Panc1 (cell line): ENCODE data around the gene KRT33A. TPM values are rescaled to one million over a fixed set of nuclear protein-coding genes. Genes with fewer than 3 reads are reported as not detected.

ENCODE experiments used
- ATAC-seq: fragments of 200-7000 bp; cut with Tn5 transposase; 2 replicates; pipeline ENCODE4 v1.9.1; 2020; ENCODE audit warnings: mild to moderate bottlenecking, moderate library complexity
- BruUV-seq: library from RNA; stranded (reverse); fragments of 400-500 nt; replicated peaks from 2 replicates; lab custom pipeline; 2021; lab: Mats Ljungman, UMichigan
- CTCF ChIA-PET: fragments of 300-600 bp; sonication (Branson Sonifier 250); formaldehyde crosslinking; loops from one replicate; lab custom pipeline; 2022; ENCODE audit warnings: antibody characterized with exemption; lab: Charles Lee
- POLR2A ChIA-PET: fragments of 300-600 bp; sonication (Branson Sonifier 250); formaldehyde crosslinking; loops from one replicate; lab custom pipeline; 2022; ENCODE audit warnings: antibody characterized with exemption; lab: Charles Lee
- DNase-seq: peaks from one replicate; pipeline ENCODE4 v3.0.0-alpha.2; 2010; ENCODE audit warnings: low read depth, low spot score
- H3K27ac ChIP-seq: 2 replicates; pipeline ENCODE4 v1.5.1; 2011; ENCODE audit warnings: mild to moderate bottlenecking, low read length, inconsistent platforms
- H3K27me3 ChIP-seq: fragments of 200-500 bp; sonication (Bioruptor generic); 2 replicates; pipeline ENCODE4 v1.6.0; 2014; ENCODE audit warnings: low read length, inconsistent platforms; ENCODE audit not compliant: control insufficient read depth, insufficient read depth
- H3K36me3 ChIP-seq: fragments of 200-500 bp; sonication (Bioruptor generic); 2 replicates; pipeline ENCODE4 v1.5.1; 2014; ENCODE audit warnings: inconsistent platforms, mild to moderate bottlenecking, low read length, moderate library complexity; ENCODE audit not compliant: control insufficient read depth, insufficient read depth
- H3K4me1 ChIP-seq: 2 replicates; pipeline ENCODE4 v1.5.1; 2011; ENCODE audit warnings: inconsistent platforms, mild to moderate bottlenecking, low read length, moderate library complexity; ENCODE audit not compliant: control insufficient read depth, insufficient read depth
- H3K4me3 ChIP-seq, 2 experiments: 2 replicates each; pipeline ENCODE4 v1.5.1; 2011 to 2012; ENCODE audit warnings: low read depth in 2 of 2, low read length in 2 of 2, mild to moderate bottlenecking in 2 of 2, inconsistent platforms in 1 of 2, moderate library complexity in 1 of 2
- H3K9me3 ChIP-seq: fragments of 200-500 bp; sonication (Bioruptor generic); 2 replicates; pipeline ENCODE4 v1.5.1; 2014; ENCODE audit warnings: low read depth, mild to moderate bottlenecking, inconsistent platforms, low read length, moderate library complexity; ENCODE audit not compliant: control insufficient read depth, insufficient read depth
- CTCF ChIP-seq: fragments of 450-650 bp; IDR thresholded peaks from 2 replicates; pipeline ENCODE4 v1.5.1; 2017; ENCODE audit warnings: mild to moderate bottlenecking
- POLR2AphosphoS5 ChIP-seq: IDR thresholded peaks from 2 replicates; pipeline ENCODE4 v1.6.1; 2012; ENCODE audit warnings: mild to moderate bottlenecking, low read depth, low read length, moderate library complexity
- REST ChIP-seq, 2 experiments: IDR thresholded peaks; 2 replicates each; pipeline ENCODE4 v1.6.1; 2011 to 2012; ENCODE audit warnings: low read depth in 2 of 2, control low read depth in 1 of 2, low read length in 1 of 2, mild to moderate bottlenecking in 1 of 2, moderate library complexity in 1 of 2; ENCODE audit not compliant: insufficient read depth in 1 of 2
- SIN3A ChIP-seq: IDR thresholded peaks from 2 replicates; pipeline ENCODE4 v1.6.1; 2012; ENCODE audit warnings: low read depth, mild to moderate bottlenecking, low read length, moderate library complexity, borderline replicate concordance; ENCODE audit not compliant: insufficient read depth
- TCF7L2 ChIP-seq: IDR thresholded peaks from 2 replicates; pipeline ENCODE4 v1.6.1; 2011; ENCODE audit warnings: mild to moderate bottlenecking, low read depth, low read length, inconsistent platforms
- in situ Hi-C: cut with HindIII; loops from 2 replicates; pipeline ENCODE4 v1.10.0; 2016; ENCODE audit warnings: low sequenced_read_pairs, low pct_unique_long_range_greater_than_20kb
- intact Hi-C: fragments of 100-400 bp; cut with micrococcal nuclease; formaldehyde crosslinking; loops from one replicate; pipeline ENCODE4 v1.10.0; 2022; ENCODE audit not compliant: unreplicated experiment
- total RNA-seq: library from RNA; stranded (reverse); gene quantifications from one replicate; pipeline ENCODE4 v1.2.1, GENCODE V29; 2021; ENCODE audit not compliant: unreplicated experiment

The KRT33A gene
- total RNA-seq, 1 experiment from 2014 or later = not detected

GRCh38 chr17:41311111-41311510 lies 39.5 kb downstream of the KRT33A start:
- in situ Hi-C loops (no loop called here), intact Hi-C loops (no loop called here)
- POLR2A ChIA-PET = no interaction called here
- Histone ChIP-seq H3K4me3 (no peak overlapping the region), H3K36me3 (no peaks in the 10 kb centered on the region), H3K4me1 (no peaks in the 10 kb centered on the region), H3K27ac (no peak overlapping the region), H3K27me3 (0 out of 2 replicates have a peak, but pooled peaks cover 3% of the 10 kb centered on the region), H3K9me3 (no peaks in the 10 kb centered on the region)
- DNase-seq = no peak
- ATAC-seq = no peak
- CTCF ChIA-PET = no interaction called here
- BruUV-seq = no TSS peak
- TF ChIP-seq CTCF = no peak
- no peak for TF ChIP-seq TCF7L2
- TF ChIP-seq REST (IDR thresholded peaks at IDR 0.05; ENCODE audit: insufficient read depth in 1 of 2, low read depth in 2 of 2, low read length in 1 of 2) = no peak
- no peak for TF ChIP-seq POLR2AphosphoS5
- no peak for TF ChIP-seq SIN3A

- CTCF ChIA-PET = no interaction called here
- Histone ChIP-seq H3K9me3 (no peaks in the 10 kb centered on the region), H3K27me3 (peaks cover 5% of the 10 kb centered on the region; the same call in 1 of the 2 replicates), H3K4me3 (no peak within 1 kb of the TSS), H3K36me3 (no peaks in the 10 kb centered on the region), H3K4me1 (no peaks in the 10 kb centered on the region), H3K27ac (no peak within 1 kb of the TSS)
- intact Hi-C loops (no loop called here), in situ Hi-C loops (no loop called here)
- no peak for DNase-seq
- BruUV-seq = no TSS peak
- POLR2A ChIA-PET = no interaction called here
- TF ChIP-seq CTCF (no peak), TCF7L2 (no peak), POLR2AphosphoS5 (no peak), REST (IDR thresholded peaks at IDR 0.05; ENCODE audit: insufficient read depth in 1 of 2, low read depth in 2 of 2, low read length in 1 of 2) (no peak), SIN3A (no peak)
- ATAC-seq = peak; percentile 21; the same call in 1 of the 2 replicates
Measured at GRCh38 chr17:41308918-41309359, 41.7 kb downstream of the KRT33A start, which contains the start of gene KRTAP16-1. Gene KRTAP16-1, minus strand, starts transcription at chr17:41309309. Its CDS starts 56 bp downstream, at chr17:41309253.
